Tibial artery (tissue), 4 donors: ENCODE data around the gene CARMIL1.

Experiments
- DNase-seq, 2 donors: peaks; one replicate each; pipeline ENCODE4 v3.0.0-alpha.2; 2019
- H3K27ac ChIP-seq, 2 donors: fragments of 200-600 bp; sonication (generic) in 1 of 2; 1 replicate in 1 of 2; 2 replicates in 1 of 2; pipeline ENCODE4 v1.5.1; 2018 to 2019; ENCODE audit warnings: mild to moderate bottlenecking in 1 of 2
- H3K27me3 ChIP-seq, 2 donors: fragments of 200-600 bp; sonication (generic) in 1 of 2; one replicate each; pipeline versions ENCODE4 v1.5.1 to v1.6.0; 2016 to 2019
- H3K36me3 ChIP-seq, 3 donors: fragments of 200-600 bp; sonication (generic) in 2 of 3; one replicate each; pipeline ENCODE4 v1.5.1; 2016 to 2019; ENCODE audit warnings: mild to moderate bottlenecking in 2 of 3
- H3K4me1 ChIP-seq, 4 donors: fragments of 200-600 bp; sonication (generic) in 2 of 4; 1 replicate in 3 of 4; 2 replicates in 1 of 4; pipeline ENCODE4 v1.5.1; 2016 to 2019
- H3K4me3 ChIP-seq, 2 donors: fragments of 200-600 bp; sonication (generic) in 1 of 2; 1 replicate in 1 of 2; 2 replicates in 1 of 2; pipeline ENCODE4 v1.5.1; 2018 to 2019; ENCODE audit warnings: mild to moderate bottlenecking in 2 of 2
- H3K9me3 ChIP-seq, 3 donors: fragments of 200-600 bp; sonication (generic) in 1 of 3; one replicate each; pipeline ENCODE4 v1.5.1; 2016 to 2019
- CTCF ChIP-seq, 2 experiments: fragments of 200-600 bp in 1 of 2; fragments of 450-650 bp in 1 of 2; IDR thresholded peaks; one replicate each; pipeline ENCODE4 v1.5.1; 2017 to 2019; ENCODE audit warnings: antibody characterized with exemption in 2 of 2, mild to moderate bottlenecking in 1 of 2, moderate library complexity in 1 of 2
- intact Hi-C: fragments of 100-400 bp; cut with DNase I; formaldehyde crosslinking; loops from one replicate; pipeline ENCODE4 v1.15.0; 2023; ENCODE audit warnings: low total_unique reads

The CARMIL1 gene

DNA sequence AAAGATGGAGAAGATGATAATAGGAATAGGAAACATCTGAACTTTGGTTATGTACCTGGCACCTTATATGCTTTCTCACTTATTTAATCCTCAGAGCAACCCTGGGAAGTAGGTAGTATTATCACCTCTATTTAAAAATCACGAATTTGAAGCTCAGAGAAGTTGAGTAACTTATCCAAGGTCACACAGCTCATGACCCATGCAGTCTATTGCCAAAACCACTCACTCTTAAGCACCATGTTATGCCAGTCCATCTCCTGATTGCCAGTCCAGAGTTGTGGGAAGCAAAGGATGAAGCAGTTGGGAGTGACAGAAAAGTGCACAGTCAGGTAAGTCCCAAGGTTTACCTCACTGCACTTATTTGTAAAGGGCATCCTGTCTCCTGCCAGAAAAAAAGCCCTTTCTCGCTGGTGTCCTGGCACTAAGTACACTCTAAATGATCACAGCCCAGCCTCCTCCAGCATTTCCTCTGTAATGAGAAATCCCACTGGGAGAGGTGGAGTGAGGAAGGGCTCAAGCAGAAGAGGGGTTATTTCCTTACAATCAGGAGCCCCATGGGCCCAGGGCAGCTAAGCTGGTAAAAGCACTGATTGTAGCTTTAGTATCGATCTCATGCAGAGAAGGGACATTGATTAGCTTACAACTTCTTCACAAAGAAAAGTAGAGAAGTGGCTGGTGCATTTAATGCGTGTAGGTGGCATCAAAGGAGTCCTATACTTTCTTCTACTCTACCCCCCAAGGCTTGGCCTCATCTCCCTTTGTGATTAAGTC is 351.5 kb downstream of the CARMIL1 start:
- no peak for DNase-seq
- Histone ChIP-seq H3K27me3 (peaks cover 0 to 16% of the 10 kb centered on the region in 2 donors), H3K27ac (no peak overlapping the region), H3K4me3 (no peak overlapping the region), H3K36me3 (no peaks in the 10 kb centered on the region), H3K9me3 (no peaks in the 10 kb centered on the region), H3K4me1 (no peaks in the 10 kb centered on the region)
- TF ChIP-seq CTCF (IDR thresholded peaks at IDR 0.05) = no peak
- intact Hi-C loops = no loop called here

DNA sequence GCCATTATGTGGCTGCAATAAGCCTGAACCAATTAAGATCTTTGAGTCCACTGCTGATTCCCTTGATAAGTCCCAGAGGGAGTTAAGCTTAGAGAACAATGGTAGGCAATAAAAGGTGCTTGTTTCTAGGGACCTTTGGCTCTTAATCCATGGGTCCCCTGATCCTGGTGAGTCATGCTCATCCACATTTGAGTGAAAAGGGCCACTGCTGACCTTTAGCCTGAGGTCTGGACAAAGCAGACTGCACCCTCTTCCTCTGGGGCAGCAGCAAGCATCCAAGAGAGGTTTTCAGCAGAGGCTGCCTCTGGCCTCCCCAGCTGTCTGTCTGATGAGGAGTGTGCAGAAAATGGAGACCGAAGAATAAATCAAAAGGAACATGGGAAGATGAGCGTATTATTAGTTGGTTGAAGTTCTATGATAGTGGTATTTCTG is 356.7 kb downstream of the CARMIL1 start:
- H3K9me3 ChIP-seq = no peaks in the 10 kb centered on the region
- H3K27ac ChIP-seq = no peak overlapping the region
- peaks cover 0 to 17% of the 10 kb centered on the region in 2 donors for H3K27me3 ChIP-seq
- no peak overlapping the region for H3K4me3 ChIP-seq
- no peaks in the 10 kb centered on the region for H3K36me3 ChIP-seq
- TF ChIP-seq CTCF (IDR thresholded peaks at IDR 0.05) = no peak
- no peak for DNase-seq
- intact Hi-C loops = no loop called here
- H3K4me1 ChIP-seq = no peaks in the 10 kb centered on the region

DNA sequence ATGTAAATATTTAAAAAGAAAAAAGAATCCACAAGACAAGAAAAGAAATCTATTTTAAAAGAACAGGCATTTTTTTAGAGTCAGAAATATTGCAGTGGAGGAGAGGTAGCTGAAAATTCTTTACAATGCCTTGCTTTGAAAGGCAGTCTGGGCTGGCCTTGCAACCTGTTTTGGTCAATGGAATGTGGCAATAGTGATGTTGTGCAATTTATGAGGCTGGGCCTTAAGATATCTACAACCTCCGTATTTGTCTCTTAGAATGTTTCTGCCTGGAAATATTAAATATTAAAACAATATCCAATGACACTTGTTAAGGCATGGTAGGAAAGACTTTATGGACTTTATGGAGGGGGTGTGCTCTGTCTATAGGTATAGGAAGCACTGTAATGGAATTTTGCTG is 358.0 kb downstream of the CARMIL1 start:
- no peaks in the 10 kb centered on the region for H3K9me3 ChIP-seq
- no peaks in the 10 kb centered on the region for H3K4me1 ChIP-seq
- no peak for TF ChIP-seq CTCF (IDR thresholded peaks at IDR 0.05)
- intact Hi-C loops = no loop called here
- DNase-seq = no peak
- no peak overlapping the region for H3K27ac ChIP-seq
- H3K27me3 ChIP-seq = peaks cover 0 to 16% of the 10 kb centered on the region in 2 donors
- H3K4me3 ChIP-seq = no peak overlapping the region
- no peaks in the 10 kb centered on the region for H3K36me3 ChIP-seq

GRCh38 chr6:25637960-25638434 is 358.8 kb downstream of the CARMIL1 start:
- TF ChIP-seq CTCF (IDR thresholded peaks at IDR 0.05) = no peak
- no peaks in the 10 kb centered on the region for H3K4me1 ChIP-seq
- no peaks in the 10 kb centered on the region for H3K9me3 ChIP-seq
- peaks cover 0 to 16% of the 10 kb centered on the region in 2 donors for H3K27me3 ChIP-seq
- intact Hi-C loops = no loop called here
- no peak for DNase-seq
- no peak overlapping the region for H3K27ac ChIP-seq
- no peaks in the 10 kb centered on the region for H3K36me3 ChIP-seq
- no peak overlapping the region for H3K4me3 ChIP-seq

DNA sequence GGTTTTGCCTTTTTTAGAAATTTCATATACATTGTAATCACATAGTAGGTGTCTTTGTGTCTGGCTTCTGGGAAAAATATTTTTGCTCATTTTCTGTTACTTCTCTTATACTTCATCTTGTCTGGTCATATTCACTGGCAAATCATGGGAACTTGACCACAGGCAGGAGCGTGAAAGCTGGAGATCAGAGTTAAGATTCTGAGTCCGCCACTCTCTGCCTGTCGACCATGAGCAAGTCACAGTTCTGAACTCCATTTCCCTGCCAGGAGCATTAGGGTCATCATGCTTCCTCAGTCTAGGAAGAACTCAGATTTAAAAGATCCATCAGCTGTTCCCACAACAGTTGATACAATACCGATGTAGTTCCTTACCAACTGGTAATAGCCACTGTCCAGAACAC is 360.5 kb downstream of the CARMIL1 start:
- no peaks in the 10 kb centered on the region for H3K36me3 ChIP-seq
- H3K4me1 ChIP-seq = no peaks in the 10 kb centered on the region
- no peaks in the 10 kb centered on the region for H3K9me3 ChIP-seq
- H3K27ac ChIP-seq = no peak overlapping the region
- intact Hi-C loops = no loop called here
- no peak overlapping the region for H3K4me3 ChIP-seq
- H3K27me3 ChIP-seq = peaks cover 0 to 20% of the 10 kb centered on the region in 2 donors
- no peak for TF ChIP-seq CTCF (IDR thresholded peaks at IDR 0.05)
- no peak for DNase-seq
